GM21515 (cell line): ENCODE data around the gene PPHLN1.

Experiments used
- ATAC-seq: cut with Tn5 transposase; IDR thresholded peaks from one replicate; pipeline ENCODE4 v1.9.1; 2021; ENCODE audit not compliant: unreplicated experiment

The PPHLN1 gene

DNA sequence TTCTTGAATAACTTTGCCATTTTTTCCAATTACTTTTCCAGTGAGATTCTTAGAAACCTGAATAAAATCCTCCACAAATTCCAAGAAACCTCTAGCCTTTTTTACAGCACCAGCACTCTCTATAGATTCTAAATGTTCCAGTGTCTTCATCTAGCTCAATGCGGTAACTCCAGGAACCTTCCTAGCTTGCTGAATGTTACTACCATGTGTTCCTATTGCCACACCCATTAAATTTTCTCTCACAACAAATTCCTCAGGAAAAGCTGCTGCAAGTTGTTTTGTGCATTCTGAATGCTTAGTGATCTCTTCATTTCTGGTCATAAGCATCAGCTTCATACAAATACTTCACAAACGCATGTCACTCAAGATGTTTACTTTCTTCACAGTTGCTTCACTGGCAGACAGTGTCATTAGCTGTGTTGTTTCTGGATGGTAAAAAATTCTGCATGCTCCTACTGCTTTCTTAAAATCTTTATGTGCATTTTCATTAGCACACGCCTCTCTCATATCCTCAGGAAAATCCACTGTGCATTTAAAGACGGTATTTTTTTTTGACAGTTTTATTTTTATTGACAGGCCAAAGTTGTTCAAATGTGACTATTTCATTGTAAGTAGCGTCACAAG, 106.7 kb downstream of the PPHLN1 start:
- no peak for ATAC-seq

DNA sequence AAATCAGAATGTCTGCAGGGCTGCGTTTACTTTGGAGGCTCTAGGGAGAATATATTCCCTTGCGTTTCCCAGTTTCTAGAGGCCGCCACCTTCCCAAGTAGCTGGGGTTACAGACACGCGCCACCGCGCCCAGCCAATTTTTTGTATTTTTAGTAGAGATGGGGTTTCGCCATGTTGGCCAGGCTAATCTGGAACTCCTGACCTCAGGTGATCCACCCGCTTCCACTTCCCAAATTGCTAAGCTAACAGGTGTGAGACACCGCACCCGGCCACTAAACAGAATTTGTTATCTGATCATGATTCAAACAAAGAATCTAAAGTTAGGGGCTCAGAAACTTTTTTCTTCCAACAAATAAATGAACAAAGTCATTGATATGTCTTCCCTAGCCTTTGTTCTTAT, 114.6 kb downstream of the PPHLN1 start:
- ATAC-seq, result no peak

DNA sequence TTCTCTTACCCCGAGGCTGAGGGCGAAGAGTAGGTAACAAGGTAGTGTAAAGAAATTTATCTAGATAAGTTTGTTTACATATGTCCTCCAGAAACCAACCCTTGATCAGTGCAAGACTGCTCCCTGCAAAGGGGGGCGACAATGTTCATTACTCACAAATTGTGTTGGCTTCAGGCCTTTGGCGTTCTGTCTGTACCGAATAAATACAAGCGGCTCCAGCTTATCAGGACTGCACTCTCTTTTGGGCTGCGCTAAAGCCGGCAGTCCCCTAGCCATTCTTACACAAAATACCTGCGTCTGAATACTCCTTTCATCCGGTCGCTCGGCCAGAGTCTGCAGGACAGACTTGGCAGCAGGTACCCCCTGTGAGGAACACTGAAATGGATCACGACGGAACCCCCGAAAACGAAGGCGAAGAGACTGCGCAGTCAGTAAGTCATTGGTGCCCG, 116.4 kb downstream of the PPHLN1 start:
- no peak for ATAC-seq

DNA sequence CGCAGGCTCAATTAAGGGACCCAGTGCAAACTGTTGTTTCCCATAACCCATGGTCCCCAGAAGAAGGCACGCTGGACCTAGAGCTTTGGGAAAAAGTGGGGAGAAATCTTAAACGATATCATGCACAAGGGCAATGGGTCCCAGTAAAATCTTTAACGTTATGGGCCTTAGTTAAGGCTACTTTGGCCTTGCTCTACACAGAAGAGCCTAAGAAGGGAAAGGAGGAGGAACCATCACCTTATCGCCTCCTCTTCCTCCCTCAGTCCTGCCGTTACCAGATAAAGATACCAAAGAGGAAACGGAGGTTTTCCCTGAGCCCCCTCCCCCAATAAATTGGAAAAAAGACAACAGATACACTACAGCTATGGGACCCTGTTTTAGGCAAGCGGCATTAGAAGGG, 116.9 kb downstream of the PPHLN1 start:
- ATAC-seq, result no peak

DNA sequence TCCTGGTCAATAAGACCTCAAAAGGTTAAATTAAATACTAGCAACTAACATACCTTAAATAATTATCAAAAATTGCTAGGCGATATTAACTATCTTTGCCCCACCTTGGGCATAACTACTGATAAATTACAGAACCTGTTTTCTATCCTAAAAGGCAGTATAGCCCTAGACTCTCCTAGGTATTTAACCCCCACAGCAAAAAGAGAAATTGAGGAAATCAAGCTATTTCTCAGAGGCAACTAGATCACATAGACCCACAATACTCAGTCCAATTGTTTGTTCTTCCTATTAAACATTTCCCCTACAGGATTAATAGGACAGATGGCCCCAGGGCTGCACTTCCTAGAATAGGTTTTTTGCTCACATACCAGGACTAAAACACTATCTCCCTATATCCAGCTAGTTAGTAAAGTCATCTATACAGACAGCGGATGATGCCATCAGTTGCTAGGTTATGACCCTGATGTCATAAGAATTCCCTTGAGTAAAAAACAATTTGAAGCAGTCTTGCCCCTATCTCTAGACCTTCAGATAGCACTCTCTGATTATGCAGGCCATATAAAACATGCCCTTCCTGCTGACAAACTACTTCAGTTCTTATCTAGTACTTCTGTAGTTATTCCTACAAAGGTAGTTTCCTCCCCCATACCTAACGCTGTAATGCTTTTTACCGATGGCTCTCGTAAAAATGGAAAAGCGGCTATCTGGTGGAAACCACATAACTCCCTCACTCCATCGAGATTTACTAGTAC, 118.4 kb downstream of the PPHLN1 start:
- no peak for ATAC-seq

DNA sequence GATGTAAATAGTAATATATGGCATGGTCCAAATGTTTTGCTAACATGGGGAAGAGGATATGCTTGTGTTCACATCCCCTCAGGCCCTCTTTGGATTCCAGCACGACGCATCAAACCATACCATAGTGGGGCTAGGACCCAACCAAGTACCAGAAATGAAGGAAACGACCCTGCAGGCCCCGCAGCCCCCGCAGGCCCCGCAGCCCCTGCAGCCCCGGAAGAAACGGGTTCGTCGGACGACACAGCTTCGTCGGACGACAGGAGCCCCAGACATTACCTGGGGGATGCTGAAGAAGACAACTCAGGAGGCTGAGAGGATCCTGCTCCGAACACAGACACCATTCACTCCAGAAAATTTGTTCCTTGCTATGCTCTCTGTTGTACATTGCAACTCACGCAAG, 119.9 kb downstream of the PPHLN1 start:
- ATAC-seq, result no peak

DNA sequence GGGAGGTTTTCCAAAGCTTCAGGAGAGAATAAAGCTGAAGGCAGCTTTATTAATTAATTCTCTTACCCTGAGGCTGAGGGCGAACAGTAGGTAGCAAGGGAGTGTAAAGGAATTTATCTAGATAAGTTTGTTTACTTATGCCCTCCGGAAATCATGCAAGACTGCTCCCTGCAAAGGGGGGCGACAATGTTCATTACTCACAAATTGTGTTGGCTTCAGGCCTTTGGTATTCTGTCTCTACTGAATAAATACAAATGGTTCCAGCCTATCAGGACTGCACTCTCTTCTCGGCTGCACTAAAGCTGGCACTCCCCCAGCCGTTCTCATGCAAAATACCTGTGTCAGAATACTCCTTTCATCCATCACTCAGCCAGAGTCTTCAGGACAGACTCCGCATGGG, 120.8 kb downstream of the PPHLN1 start:
- no peak for ATAC-seq

DNA sequence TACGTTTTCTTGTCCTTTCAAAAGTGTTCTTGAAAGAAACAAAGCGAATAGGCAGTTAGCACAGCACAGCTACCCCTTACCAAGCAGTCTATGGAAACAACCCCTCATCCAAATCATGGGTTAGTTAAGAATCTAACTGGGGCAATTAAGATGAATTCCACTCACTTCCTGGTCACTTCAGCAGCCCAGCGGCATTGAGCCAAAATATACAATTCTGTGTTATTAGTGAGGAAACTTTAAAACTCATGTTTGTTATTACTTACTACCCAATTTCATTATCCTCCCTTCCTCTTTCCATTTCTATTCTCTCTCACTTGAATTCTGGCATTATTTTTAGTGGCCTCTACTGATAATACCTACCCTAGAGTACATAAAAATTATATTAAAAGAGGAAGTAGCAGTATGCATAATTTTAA, 121.4 kb downstream of the PPHLN1 start:
- no peak for ATAC-seq

DNA sequence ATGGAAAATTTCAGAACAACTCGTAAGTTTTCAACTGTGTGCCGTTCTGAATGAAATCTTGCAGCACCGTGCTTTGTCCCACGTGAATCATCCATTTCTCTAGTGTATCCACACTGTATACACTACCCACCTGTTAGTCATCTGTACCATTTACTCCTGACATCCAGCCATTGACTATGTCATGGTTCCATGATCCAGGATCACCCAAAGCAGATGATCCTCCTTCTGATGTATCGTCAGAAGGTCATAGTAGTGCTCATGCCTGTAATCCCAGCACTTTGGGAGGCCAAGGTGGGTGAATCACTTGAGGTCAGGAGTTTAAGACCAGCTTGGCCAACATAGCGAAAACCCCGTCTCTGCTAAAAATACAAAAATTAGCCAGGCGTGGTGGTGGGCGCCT, 122.9 kb downstream of the PPHLN1 start:
- no peak for ATAC-seq

DNA sequence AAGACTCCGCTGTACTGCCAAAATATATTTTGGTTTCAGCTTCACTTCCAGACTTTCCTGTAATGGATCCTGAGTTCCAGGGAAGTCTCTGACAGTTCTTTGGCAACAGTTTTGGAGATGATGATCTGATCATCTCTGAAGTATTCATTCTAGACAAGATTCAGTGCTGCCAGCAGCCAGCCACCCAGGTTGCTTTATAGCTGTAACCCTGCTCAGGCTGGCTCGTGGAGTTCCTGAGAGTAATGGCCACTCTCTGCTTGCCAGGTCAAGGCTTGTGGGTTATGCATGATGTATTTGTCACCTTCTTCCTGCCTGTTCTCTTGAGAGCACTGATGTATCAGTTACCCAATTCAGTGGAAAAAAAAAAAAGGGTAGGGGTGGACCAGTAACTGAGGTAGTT, 124.3 kb downstream of the PPHLN1 start:
- ATAC-seq, result no peak

DNA sequence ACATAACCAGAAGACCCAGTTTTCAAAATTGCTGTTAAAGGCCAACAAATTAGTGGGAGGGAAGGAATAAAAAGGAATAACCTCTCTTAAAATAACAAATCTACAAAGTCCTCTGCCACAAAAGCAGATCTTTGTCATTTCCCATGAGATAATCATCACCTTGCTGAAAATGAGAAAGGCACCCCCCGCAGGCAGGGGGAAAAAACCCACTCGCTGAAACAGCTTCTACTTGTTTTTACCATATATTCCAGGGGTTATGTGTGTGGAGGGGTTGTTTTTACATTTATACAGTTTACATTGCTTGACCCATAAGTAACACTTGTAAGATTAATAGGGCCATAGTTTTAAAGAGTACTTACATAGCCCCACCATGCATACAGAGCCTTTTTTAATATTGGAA, 132.6 kb downstream of the PPHLN1 start:
- ATAC-seq, result no peak

DNA sequence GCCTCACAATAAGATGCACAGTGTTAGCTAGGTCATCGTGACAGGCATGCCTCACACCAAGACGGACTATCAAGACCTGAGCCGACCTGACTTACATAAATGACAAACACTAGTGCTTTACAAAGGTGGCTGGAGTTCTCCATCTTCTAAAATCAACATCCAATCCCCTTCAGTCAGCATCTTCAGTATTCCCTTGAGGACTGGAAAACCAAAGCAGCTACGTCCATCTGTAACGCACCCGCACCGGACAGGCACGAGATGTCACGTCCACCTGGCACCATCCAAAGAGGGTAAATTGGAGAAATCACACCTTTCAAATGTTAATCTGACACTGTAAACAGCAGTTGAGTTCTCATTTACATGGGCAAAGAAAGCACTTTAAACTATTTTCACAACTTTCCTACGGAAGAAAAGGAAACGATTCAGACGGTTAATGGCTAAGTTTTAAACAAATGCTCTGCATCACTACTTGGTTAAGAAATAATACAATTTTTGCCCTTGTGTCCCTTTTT, 133.4 kb downstream of the PPHLN1 start:
- no peak for ATAC-seq

DNA sequence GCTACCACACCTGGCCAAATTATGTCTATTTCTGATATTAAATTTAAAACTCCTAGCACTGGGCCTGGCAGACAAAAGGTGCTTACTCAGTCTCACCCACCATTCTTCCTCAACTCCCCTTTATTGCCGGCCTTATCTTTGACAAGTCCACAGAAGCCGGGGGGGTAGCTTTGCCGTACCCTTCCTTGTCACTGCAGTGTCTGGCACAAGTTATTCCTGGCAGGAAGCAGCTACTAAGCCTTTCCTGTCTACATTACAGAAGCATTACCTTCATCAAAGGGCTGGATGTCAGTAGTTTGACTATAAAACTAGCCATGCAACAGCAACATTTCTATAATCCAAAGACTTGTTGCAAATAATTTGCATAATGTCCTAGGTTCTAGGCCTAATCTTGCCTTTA, 136.5 kb downstream of the PPHLN1 start:
- ATAC-seq, result no peak

DNA sequence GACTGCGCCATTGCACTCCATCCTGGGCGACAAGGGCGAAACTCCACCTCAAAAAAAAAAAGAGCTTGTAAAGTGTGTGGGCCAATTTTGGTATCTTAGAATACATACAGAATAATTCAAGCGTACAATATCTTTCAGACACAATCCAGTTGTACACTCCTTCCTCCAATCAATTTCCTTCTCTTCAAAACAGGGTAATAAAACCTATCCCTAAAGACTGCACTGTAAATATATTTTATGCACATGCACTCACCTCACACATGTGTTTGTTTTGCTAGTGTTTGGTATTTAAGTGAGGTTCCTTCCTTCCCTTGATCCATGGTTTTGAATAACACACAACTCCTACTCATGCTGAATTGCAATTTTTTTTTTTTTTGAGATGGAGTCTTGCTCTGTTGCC, 137.7 kb downstream of the PPHLN1 start:
- ATAC-seq, result no peak

DNA sequence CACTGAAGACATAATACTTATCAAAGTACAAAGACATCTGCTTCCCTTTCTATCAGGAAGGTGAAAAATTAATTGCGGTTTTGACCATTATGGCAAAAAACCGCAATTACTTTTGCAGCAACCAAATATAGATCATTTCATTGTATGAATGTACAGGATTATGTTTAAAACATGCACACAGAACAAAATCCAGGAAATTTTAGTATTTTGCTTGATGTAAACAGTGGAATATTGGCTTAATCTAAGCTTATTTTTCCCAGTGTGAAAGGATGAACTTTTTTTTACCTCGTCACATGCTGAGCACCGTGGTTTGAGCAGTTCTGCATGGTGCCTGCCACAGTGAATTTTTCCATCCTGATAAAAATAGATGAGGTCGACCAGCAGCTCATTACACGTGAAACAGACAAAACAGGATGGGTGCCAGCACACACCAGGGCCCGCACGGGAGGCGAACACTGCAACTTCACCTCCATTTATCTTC, 142.4 kb downstream of the PPHLN1 start:
- ATAC-seq, result no peak

DNA sequence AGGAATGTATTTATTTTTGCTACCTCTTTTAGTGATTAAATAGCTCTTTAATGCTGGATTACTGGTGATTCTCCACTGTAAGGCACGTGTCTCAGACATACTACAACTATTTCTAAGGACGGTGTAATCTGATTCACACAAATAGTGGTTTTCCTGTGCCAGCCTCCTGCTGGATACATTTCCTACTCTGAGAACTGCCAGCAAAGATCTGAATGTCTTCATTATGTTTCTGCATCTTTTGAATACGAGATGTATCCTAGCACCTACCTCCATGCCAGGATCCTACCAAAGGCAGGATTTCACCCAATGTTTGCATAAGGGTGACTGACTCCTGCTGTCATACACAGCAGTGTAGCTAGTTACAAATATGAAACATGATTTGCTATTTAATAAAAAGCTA, 143.0 kb downstream of the PPHLN1 start:
- no peak for ATAC-seq

DNA sequence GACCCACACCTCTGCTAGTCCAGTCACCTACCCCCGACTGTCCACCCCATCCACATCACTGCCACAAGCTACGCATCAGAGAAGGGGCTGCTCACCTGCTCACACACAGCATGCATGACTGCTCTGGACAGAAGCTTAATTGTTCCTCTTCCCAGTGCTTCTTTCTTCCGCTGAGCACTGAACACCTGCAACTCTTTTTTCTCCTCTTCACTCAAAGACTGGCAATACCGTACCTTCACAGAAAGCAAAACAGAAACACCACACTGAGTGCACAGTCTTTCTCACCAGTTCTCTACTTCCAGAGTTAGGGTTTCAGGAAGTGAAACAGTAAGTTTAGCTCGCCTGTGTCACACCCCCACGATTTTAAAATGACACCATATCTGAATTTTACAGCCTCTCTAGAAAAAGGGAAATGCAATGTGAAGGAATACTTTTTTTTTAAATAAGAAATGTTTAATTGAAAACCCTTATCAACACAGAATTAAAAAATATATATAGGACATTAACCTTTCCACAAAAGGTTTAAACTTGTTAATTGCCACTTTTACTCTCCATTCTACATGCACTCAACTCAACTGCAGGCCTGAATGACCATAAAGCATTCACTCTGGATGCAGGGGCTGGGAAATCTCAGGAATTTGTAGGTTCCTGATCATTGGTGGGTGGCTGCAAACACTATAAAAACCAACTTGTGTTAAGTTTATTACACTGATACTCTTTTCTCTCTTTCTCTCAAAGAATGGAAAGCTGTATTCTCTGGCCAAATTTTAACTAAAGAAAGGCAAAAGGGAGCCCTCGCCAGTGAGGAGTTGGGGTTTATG, 143.6 kb downstream of the PPHLN1 start:
- peak; percentile 98 for ATAC-seq

DNA sequence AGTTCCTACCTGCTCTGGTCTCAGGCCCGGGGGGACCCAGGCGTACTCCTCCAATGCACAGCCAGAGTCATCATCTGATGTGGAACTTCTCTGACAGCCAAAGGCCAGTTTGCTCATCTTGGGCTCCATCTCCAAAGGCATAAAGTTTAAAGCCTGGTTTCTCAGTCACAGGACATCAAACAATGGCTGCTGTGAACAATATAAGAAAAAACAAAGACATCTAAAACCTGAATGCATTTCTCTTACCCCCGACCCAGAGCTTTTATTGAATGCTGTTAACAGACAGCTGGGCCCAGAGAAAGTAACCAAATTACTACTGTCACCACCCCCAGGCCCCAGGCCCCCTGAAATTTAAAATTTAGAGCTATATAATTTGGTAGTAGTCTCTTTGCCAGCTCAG, 146.4 kb downstream of the PPHLN1 start:
- ATAC-seq, result no peak

DNA sequence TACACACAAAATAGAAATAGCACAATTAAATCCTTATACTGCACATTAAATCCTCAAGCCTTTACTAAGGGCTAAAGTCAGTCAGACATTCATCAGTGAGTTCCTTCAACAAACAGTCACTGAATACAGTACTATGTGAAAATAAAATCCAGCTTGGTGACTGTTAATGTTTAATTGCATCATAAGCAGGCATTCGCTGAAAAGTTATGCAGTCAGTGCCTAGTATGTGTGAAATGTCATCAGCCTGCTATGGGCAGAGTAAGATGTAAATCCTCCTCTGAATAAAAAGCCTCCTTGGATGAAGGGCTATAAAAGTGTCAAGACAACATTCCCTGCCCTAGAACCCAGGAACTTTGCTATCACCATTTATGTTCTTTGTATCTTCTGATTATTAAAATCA, 147.2 kb downstream of the PPHLN1 start:
- ATAC-seq, result no peak

DNA sequence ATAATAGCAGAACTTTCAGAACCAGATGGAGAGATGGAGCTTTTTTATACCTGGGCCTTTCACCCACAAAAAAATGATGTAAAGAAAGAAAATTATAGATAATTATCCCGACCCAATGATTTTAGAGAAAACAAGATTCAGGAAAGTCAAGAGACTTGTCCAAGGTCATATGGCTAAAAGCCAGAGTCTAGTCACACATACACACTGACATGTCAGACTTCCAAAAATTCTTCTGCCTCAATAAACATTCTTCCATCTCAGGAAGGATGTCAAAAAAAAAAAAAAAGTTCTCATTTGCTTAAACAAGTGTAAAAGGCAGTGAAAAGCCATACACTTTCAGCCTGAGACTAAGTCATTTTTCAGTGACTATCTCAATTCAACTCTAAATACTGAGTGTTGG, 147.6 kb downstream of the PPHLN1 start:
- ATAC-seq, result no peak

DNA sequence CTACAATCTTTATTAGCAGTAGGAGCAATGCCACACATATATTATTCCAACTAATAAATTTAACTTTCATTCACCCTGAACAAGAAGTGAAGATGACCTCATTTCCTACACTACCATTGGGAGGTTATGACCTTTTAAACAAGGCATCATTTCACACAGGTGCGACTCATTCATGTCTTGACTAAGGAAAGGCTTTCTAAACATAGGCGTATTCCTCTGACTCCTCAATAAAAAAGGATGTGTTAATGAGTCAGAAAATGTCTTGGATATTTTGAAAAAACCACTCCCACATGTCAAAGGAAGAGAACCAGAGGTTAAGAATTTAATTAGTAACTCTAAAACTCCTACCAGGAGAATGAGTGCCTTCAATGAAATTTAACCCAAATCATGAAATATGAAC, 148.4 kb downstream of the PPHLN1 start:
- ATAC-seq, result no peak

DNA sequence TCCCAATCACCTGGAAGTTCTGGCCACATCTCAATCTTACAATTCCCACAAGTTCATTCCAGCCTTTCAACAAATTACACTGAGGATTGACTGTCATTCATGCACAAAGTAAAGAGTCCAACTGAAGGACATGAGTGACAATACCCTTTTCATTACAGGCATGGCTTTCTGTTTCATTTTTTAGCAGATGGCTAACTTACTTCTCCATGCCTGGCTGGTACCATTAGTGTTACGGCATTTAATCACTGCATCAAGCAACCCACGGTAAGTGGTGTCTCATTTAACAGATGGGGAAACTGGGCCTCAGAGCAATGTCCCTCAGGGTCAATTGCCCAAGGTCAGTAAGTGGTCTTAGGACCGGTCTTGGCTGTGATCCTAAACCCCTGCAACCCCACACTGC, 149.1 kb downstream of the PPHLN1 start:
- ATAC-seq, result no peak
